Thyroid gland (tissue), 4 donors: ENCODE measurements around the gene PHC2. TPM values are rescaled to one million over a fixed set of nuclear protein-coding genes. Genes with fewer than 3 reads are reported as not detected.

ENCODE experiments used
- DNase-seq, 2 donors: peaks; one replicate each; pipeline ENCODE4 v3.0.0-alpha.2; 2019
- H3K27ac ChIP-seq, 3 donors: fragments of 200-600 bp; sonication (generic); 1 replicate in 2 of 3; 2 replicates in 1 of 3; pipeline ENCODE4 v1.5.1; 2016 to 2019; ENCODE audit warnings: mild to moderate bottlenecking in 1 of 3, moderate library complexity in 1 of 3
- H3K27me3 ChIP-seq: fragments of 200-600 bp; sonication (generic); one replicate; pipeline ENCODE4 v1.5.1; 2019
- H3K36me3 ChIP-seq, 2 donors: fragments of 200-600 bp; sonication (generic); one replicate each; pipeline ENCODE4 v1.5.1; 2016 to 2019
- H3K4me1 ChIP-seq, 2 donors: fragments of 200-600 bp; sonication (generic); one replicate each; pipeline ENCODE4 v1.5.1; 2017 to 2019
- H3K4me3 ChIP-seq, 3 donors: fragments of 200-600 bp; sonication (generic); replicated peaks in 1 of 3; 1 replicate in 2 of 3; 2 replicates in 1 of 3; pipeline ENCODE4 v1.5.1; 2016; ENCODE audit warnings: mild to moderate bottlenecking in 1 of 3
- H3K9me3 ChIP-seq: fragments of 200-600 bp; sonication (generic); one replicate; pipeline ENCODE4 v1.5.1; 2017
- CTCF ChIP-seq, 6 experiments: fragments of 200-600 bp in 3 of 6; fragments of 450-650 bp in 3 of 6; sonication (generic) in 3 of 6; IDR thresholded peaks; one replicate each; pipeline ENCODE4 v1.5.1; 2016 to 2019; ENCODE audit warnings: antibody characterized with exemption in 6 of 6, mild to moderate bottlenecking in 2 of 6, inconsistent platforms in 1 of 6, moderate library complexity in 1 of 6
- POLR2A ChIP-seq, 2 donors: fragments of 450-650 bp; IDR thresholded peaks; one replicate each; pipeline ENCODE4 v1.6.1; 2017; ENCODE audit warnings: antibody characterized with exemption in 2 of 2, mild to moderate bottlenecking in 2 of 2, moderate library complexity in 1 of 2
- WGBS, 2 donors: methylation state at CpG; one replicate each; pipeline ENCODE4 v1.1.5; 2017; 5-methylcytosine and 5-hydroxymethylcytosine counted together
- intact Hi-C: fragments of 100-400 bp; cut with DNase I; formaldehyde crosslinking; loops from one replicate; pipeline ENCODE4 v1.15.1; 2023
- total RNA-seq, 4 donors: library from RNA; depleted of rRNA; stranded (reverse); fragments of >200 nt; gene quantifications; one replicate each; pipeline ENCODE4 v1.2.3, GENCODE V29; 2016

Gene PHC2
- total RNA-seq, 4 donors from 2014 or later, result 86.8 to 150 (median 113) TPM

- Histone ChIP-seq H3K27me3 (no peaks in the 10 kb centered on the region), H3K27ac (no peak overlapping the region), H3K4me1 (peaks cover 0 to 6% of the 10 kb centered on the region in 2 donors), H3K9me3 (no peaks in the 10 kb centered on the region), H3K36me3 (no peaks in the 10 kb centered on the region), H3K4me3 (no peak overlapping the region)
- TF ChIP-seq POLR2A (IDR thresholded peaks at IDR 0.05), result no peak
- TF ChIP-seq CTCF (IDR thresholded peaks at IDR 0.05), result peak in 4 of 6 experiments; percentile 60 to 95 (median 74)
- intact Hi-C loops, result no loop called here
- WGBS, 2 donors, result 43 to 44% methylated on average over 8 of the region's 8 CpGs
- DNase-seq, result peak; percentile 61 to 69
These were observed 24.9 kb upstream of the PHC2 start for GRCh38 chr1:33455539-33456501.

- 94 to 95% methylated on average over 8 of the region's 8 CpGs for WGBS, 2 donors
- Histone ChIP-seq H3K4me3 (no peak overlapping the region), H3K9me3 (no peaks in the 10 kb centered on the region), H3K27me3 (no peaks in the 10 kb centered on the region), H3K36me3 (no peaks in the 10 kb centered on the region), H3K27ac (no peak overlapping the region), H3K4me1 (no peaks in the 10 kb centered on the region)
- TF ChIP-seq POLR2A (IDR thresholded peaks at IDR 0.05), result no peak
- TF ChIP-seq CTCF (IDR thresholded peaks at IDR 0.05), result no peak
- no peak for DNase-seq
- intact Hi-C loops, result no loop called here
These were observed 23.9 kb upstream of the PHC2 start for GRCh38 chr1:33454646-33455282.

GRCh38 chr1:33446590-33446989 is 15.7 kb upstream of the PHC2 start:
- Histone ChIP-seq H3K4me1 (no peaks in the 10 kb centered on the region), H3K36me3 (no peaks in the 10 kb centered on the region), H3K9me3 (no peaks in the 10 kb centered on the region), H3K27me3 (no peaks in the 10 kb centered on the region), H3K4me3 (no peak overlapping the region), H3K27ac (no peak overlapping the region)
- TF ChIP-seq CTCF (IDR thresholded peaks at IDR 0.05), result no peak
- no peak for TF ChIP-seq POLR2A (IDR thresholded peaks at IDR 0.05)
- 95% methylated on average over 3 of the region's 3 CpGs for WGBS, 2 donors
- intact Hi-C loops, result no loop called here
- DNase-seq, result no peak

GRCh38 chr1:33445108-33445507 is 14.2 kb upstream of the PHC2 start:
- 76 to 77% methylated on average over 6 of the region's 6 CpGs for whole genome bisulfite sequencing, 2 donors
- intact Hi-C loops, result no loop called here
- Histone ChIP-seq H3K36me3 (no peaks in the 10 kb centered on the region), H3K27me3 (no peaks in the 10 kb centered on the region), H3K4me3 (no peak overlapping the region), H3K4me1 (no peaks in the 10 kb centered on the region), H3K27ac (no peak overlapping the region), H3K9me3 (no peaks in the 10 kb centered on the region)
- TF ChIP-seq CTCF (IDR thresholded peaks at IDR 0.05) (no peak), POLR2A (IDR thresholded peaks at IDR 0.05) (no peak)
- DNase-seq, result no peak

GRCh38 chr1:33443705-33444180 is 12.8 kb upstream of the PHC2 start:
- TF ChIP-seq POLR2A (IDR thresholded peaks at IDR 0.05) (no peak), CTCF (IDR thresholded peaks at IDR 0.05) (no peak)
- Histone ChIP-seq H3K36me3 (no peaks in the 10 kb centered on the region), H3K4me3 (no peak overlapping the region), H3K4me1 (no peaks in the 10 kb centered on the region), H3K27ac (no peak overlapping the region), H3K9me3 (no peaks in the 10 kb centered on the region), H3K27me3 (no peaks in the 10 kb centered on the region)
- 33 to 59% methylated on average over 3 to 6 of the region's 6 CpGs for whole genome bisulfite sequencing, 2 donors
- no peak for DNase-seq
- intact Hi-C loops, result no loop called here
